ENCODE measurements around the gene ARL15.

ARL15 gene

GRCh38 chr5:54315736-54316528, 5.6 kb upstream of the ARL15 start:
- no peak for DNase-seq (ENCODE audit: low read depth in 1 of 2, low spot score in 1 of 2)

GRCh38 chr5:54313311-54314270, 3.2 kb upstream of the ARL15 start:
- no peak for DNase-seq (ENCODE audit: low read depth in 1 of 2, low spot score in 1 of 2)

DNA sequence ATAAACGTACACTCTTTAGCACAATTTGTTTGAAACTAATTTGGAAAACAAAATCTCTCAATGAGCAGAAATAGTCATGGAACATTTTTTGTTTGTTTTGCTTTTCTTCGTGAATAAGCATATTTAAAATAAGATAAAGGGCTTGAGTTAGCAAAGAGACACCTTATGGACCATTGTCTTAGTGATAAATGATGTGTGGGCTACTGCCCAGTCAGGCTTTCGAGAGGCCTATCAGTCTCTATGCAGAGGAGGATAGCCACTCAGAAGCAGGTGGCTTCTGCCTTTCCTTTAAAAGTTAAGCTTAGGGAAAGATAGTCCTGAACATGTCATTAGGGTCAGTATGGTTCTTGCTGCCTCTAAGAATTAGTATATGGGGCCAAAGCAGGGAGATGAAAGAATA, 2.1 kb upstream of the ARL15 start:
- DNase-seq (ENCODE audit: low read depth in 1 of 2, low spot score in 1 of 2), result no peak

DNA sequence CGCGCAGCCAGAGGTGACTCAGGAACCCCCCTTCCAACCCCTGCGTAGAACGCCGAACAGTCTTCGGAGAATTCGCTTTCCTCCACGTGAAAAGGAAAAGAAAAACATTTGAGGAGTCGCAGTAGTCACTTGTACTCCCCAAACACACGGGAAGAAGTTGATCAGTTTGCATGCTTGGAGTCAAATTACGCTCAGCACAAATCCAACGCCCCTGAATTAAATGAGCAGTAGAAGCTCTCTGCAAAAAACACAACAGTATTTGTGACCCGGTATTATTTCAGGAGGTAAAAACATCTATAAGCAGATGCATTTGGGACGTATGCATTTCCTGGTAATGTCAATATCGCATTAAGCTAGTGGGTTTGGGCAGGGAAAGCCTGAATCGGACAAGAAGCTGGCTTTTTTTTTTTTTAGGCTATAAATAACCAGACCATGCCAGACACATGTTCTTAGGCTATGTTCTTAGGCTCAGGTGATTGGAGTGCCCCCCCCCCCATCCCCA, 854 bp upstream of the ARL15 start:
- no peak for DNase-seq (ENCODE audit: low read depth in 1 of 2, low spot score in 1 of 2)

DNA sequence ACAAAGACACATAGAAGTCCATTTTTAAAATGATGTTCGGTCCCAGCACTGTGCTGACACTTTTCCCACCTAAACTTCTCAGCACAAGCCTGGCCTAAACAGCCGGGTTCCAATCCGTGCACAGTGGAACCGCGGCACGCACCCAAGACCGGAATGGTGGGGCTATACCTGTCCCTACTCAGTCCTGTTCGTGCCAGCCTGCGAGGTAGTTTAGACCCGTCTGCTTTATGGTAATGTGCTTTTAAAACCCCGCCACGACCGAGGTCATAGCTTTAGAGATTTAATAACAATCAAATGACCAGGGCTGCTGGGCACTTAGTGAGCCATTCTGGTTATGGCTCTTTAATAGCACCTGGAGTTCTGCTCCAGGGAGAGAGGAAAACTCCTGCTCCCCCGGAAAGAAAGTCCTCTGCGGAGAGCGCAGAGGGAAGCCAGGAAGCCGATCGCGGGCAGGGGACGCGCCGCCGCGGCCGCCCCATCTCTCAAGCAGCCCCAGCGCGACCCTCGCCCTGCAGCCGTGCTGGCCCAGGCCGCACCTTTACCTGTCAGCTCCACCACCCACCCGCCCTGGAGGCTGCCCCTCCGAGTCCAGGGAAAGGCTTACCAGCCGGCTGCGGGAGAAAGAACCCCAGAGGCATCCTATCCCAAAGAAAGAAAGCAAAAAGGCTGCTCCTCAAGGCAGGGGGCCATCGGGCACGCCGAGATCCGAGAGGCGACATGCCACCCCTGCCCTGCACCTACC, 511 bp downstream of the ARL15 start:
- DNase-seq (ENCODE audit: low read depth in 1 of 2, low spot score in 1 of 2), result peak in 1 of 2 donors; percentile 11

DNA sequence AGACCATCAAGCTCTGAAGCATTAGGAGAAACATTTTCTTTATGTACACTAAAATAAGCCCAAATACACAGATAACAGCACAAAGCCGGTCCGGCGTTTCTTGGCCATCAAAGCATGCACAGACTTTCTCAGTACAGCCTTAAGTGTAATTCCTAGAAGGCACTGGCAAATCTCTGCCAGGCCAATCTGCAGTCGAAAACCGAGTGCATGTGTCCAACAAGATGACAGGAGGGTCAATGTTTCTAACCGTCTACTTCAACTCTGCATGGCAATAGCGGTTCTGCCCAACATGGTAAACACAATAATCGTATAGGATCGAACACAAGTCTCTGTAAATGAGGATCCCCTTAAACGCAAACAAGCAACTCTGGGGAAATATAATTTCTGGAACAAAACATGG, 1.1 kb downstream of the ARL15 start:
- no peak for DNase-seq (ENCODE audit: low read depth in 1 of 2, low spot score in 1 of 2)

DNA sequence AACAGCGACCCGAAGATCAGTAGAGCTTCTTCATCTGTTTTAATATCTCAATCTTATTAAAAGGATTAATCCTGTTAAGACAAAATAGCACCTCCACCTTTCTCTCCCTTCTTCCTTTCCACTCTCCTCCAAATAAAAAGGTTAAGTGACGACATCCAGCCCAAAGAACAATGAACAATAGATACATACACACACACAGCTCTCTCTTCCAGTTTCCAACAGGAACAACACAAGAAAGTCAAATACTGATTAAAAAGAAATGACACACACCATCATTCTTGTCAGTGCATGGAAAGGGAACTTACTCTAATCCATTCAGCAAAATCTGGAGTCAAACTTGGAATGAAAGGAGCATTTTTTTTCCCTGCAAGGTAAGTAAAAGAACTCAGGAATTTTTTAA, 2.8 kb downstream of the ARL15 start:
- DNase-seq (ENCODE audit: low read depth in 1 of 2, low spot score in 1 of 2), result no peak

GRCh38 chr5:54306893-54307292, 3.5 kb downstream of the ARL15 start:
- DNase-seq (ENCODE audit: low read depth in 1 of 2, low spot score in 1 of 2), result no peak

- DNase-seq (ENCODE audit: low read depth in 1 of 2, low spot score in 1 of 2), result no peak
Observed at GRCh38 chr5:54305737-54306136, 4.6 kb downstream of the ARL15 start.

GRCh38 chr5:54304040-54304439, 6.3 kb downstream of the ARL15 start:
- DNase-seq (ENCODE audit: low read depth in 1 of 2, low spot score in 1 of 2), result no peak

GRCh38 chr5:54302267-54302687, 8.1 kb downstream of the ARL15 start:
- DNase-seq (ENCODE audit: low read depth in 1 of 2, low spot score in 1 of 2), result no peak

- DNase-seq (ENCODE audit: low read depth in 1 of 2, low spot score in 1 of 2), result no peak
Observed at GRCh38 chr5:54301849-54302248, 8.5 kb downstream of the ARL15 start.

- DNase-seq (ENCODE audit: low read depth in 1 of 2, low spot score in 1 of 2), result no peak
Observed at GRCh38 chr5:54301220-54301619, 9.2 kb downstream of the ARL15 start.

- no peak for DNase-seq (ENCODE audit: low read depth in 1 of 2, low spot score in 1 of 2)
Observed at GRCh38 chr5:54298947-54299346, 11.4 kb downstream of the ARL15 start.

GRCh38 chr5:54296386-54296785, 14.0 kb downstream of the ARL15 start:
- DNase-seq (ENCODE audit: low read depth in 1 of 2, low spot score in 1 of 2), result no peak

DNA sequence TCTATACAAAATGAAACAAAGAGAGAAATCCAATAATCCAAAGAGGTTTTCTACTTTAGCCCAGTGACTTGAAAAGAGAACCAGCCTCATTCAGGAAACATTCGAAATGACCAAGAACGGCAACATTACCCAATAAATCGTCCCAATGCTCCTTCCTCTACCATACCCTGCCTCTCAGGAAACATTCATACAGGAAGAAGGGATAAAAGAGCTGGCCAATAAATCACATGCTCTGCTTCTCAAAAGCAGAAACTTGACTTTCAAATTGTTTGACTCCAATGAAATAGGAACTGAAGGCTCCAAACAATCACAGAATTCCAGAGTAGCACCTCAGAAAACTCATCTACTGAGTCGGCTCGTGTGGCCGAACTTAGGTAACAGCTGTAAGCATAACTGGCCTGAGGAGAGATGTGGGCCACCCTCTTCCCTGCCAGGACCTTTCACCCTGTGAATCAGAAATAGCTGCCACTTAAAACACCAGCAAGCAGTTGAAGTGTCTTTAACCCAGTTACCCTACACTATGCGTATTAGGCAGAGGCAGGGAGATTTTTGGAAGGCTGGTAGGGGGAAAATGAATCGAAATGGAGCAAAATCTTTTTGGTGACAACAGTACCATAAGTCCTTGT, 14.6 kb downstream of the ARL15 start:
- DNase-seq (ENCODE audit: low read depth in 1 of 2, low spot score in 1 of 2), result no peak

GRCh38 chr5:54294097-54294667, 16.2 kb downstream of the ARL15 start:
- DNase-seq (ENCODE audit: low read depth in 1 of 2, low spot score in 1 of 2), result no peak

- DNase-seq (ENCODE audit: low read depth in 1 of 2, low spot score in 1 of 2), result no peak
Observed at GRCh38 chr5:54292866-54293265, 17.5 kb downstream of the ARL15 start.

DNA sequence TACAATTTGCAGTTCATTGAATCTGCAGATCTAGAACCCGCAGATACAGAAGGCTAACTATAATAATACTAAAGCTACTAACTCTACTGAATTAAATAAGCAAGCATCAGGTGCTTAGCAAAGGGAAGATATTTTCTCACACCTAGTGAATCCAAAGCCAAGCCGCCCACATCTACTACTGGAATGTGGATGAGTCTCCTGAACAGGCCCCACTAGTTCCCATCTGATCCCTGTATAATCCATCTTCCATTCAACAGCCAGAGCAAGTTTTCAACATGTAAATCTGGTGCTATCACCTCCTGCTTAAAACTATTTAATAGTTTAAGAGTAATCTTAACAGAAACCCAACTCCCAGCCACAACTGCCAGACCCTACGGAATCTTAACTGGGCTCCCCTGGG, 18.9 kb downstream of the ARL15 start:
- no peak for DNase-seq (ENCODE audit: low read depth in 1 of 2, low spot score in 1 of 2)

DNA sequence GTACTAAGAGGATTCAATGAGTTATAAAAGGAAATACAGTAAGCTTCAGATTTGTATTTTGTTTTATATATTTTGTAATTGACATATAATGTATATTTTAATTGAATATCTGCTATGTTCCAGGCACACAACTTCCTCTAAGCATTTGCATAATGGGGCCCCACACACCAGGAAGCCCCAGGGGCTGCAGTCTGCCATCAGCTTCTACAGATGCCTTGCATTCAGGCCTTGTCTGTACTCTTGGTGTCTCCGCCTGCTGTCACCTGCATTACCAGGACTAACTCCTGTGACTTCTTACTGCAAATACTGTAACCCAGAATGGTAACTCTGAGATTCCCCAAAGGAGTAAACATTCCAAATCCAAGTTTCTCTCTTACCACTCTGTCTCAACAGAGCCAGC, 20.6 kb downstream of the ARL15 start:
- DNase-seq (ENCODE audit: low read depth in 1 of 2, low spot score in 1 of 2), result no peak
